Body of pancreas (tissue), 4 donors: Measurements from ENCODE around the gene TGFBR3. TPM values are rescaled to one million over a fixed set of nuclear protein-coding genes. Genes with fewer than 3 reads are reported as not detected.

Experiments
- ATAC-seq: fragments of 150-250 bp; one replicate; pipeline ENCODE4 v1.9.1; 2016
- DNase-seq, 4 donors: peaks; one replicate each; pipeline ENCODE4 v3.0.0-alpha.2; 2019
- H3K27ac ChIP-seq, 4 donors: fragments of 200-600 bp; sonication (generic); 1 replicate in 3 of 4; 2 replicates in 1 of 4; pipeline versions ENCODE4 v1.5.1 to v1.6.1; 2016 to 2019; ENCODE audit warnings: mild to moderate bottlenecking in 1 of 4, mixed read lengths in 1 of 4, moderate library complexity in 1 of 4
- H3K27me3 ChIP-seq, 2 donors: fragments of 200-600 bp; sonication (generic); one replicate each; pipeline ENCODE4 v1.6.0; 2016; ENCODE audit warnings: mild to moderate bottlenecking in 1 of 2
- H3K36me3 ChIP-seq, 2 donors: fragments of 200-600 bp; sonication (generic); replicated peaks in 1 of 2; 2 replicates each; pipeline ENCODE4 v1.5.1; 2016; ENCODE audit warnings: low read depth in 2 of 2; ENCODE audit not compliant: insufficient read depth in 1 of 2
- H3K4me1 ChIP-seq: fragments of 200-600 bp; sonication (generic); one replicate; pipeline ENCODE4 v1.6.0; 2016
- H3K4me3 ChIP-seq, 2 donors: fragments of 200-600 bp; sonication (generic); 1 replicate in 1 of 2; 2 replicates in 1 of 2; pipeline ENCODE4 v1.5.1; 2016 to 2019
- H3K9me3 ChIP-seq, 3 donors: fragments of 200-600 bp; sonication (generic); 1 replicate in 2 of 3; 2 replicates in 1 of 3; pipeline ENCODE4 v1.5.1; 2016
- CTCF ChIP-seq, 7 experiments: fragments of 450-650 bp in 4 of 7; fragments of 200-600 bp in 3 of 7; sonication (generic) in 3 of 7; IDR thresholded peaks; one replicate each; pipeline ENCODE4 v1.5.1; 2016 to 2019; ENCODE audit warnings: antibody characterized with exemption in 7 of 7
- POLR2A ChIP-seq, 3 donors: fragments of 450-650 bp; IDR thresholded peaks; one replicate each; pipeline ENCODE4 v1.6.1; 2016; ENCODE audit warnings: antibody characterized with exemption in 3 of 3, mild to moderate bottlenecking in 2 of 3
- WGBS, 2 donors: methylation state at CpG; one replicate each; pipeline ENCODE4 v1.1.5; 2017; 5-methylcytosine and 5-hydroxymethylcytosine counted together
- intact Hi-C: fragments of 100-400 bp; cut with DNase I; formaldehyde crosslinking; loops from one replicate; pipeline ENCODE4 v1.15.1; 2023
- total RNA-seq, 2 donors: library from RNA; depleted of rRNA; stranded (reverse); fragments of >200 nt; gene quantifications; one replicate each; pipeline ENCODE4 v1.1.0, GENCODE V29; 2016

Gene TGFBR3
- total RNA-seq, result 10 to 100 TPM; 52.4 to 63.6 TPM

DNA sequence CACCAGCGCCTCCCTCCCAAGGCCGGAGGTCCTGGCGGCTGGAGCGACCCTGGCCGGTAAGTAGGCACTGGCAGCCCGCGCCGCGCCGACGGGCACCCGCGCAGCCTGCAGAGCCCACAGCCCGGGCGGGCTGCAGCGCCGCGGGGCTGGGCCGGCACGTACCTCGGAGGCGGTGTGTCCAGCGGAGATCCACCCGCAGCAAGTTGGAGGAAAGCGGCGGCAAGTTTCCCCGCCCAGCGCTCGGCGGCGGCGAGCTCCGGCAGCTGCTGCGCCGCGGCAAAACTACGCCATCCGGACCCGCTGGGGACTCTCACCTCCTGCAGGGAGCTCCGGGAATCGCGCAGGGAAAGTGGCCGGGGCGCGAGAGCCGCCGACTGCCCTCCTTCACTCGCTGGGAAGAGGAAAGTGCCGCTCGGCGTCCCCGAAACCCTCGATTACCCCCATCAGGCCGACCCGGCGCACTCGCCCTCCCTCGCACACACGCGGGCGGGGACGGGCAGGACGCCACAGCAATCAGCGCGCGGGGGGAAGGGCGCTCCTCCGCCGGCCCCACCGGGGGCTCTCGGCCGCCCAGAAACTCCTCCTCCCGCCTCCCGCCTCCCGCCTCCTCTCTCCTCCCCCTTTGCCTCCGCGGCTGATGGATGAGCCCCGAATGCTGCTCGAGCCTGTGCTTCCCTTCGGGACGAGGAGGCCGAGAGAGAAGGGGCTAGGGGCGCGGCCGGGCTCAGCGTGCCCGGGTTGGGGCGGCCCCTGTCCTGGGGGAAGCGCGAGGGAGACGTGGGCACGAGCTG is at the start of gene TGFBR3:
TSS of gene TGFBR3 (minus strand) at position 436 of the 791 bp plus-strand sequence. CDS start 24,620 bp downstream, outside the sequence.
- H3K9me3 ChIP-seq, result no peaks in the 10 kb centered on the region
- TF ChIP-seq CTCF (IDR thresholded peaks at IDR 0.05), result peak; percentile 31 to 77 (median 70)
- TF ChIP-seq POLR2A (IDR thresholded peaks at IDR 0.05), result peak; percentile 78 to 90 (median 88)
- ATAC-seq, result peak; percentile 93
- intact Hi-C loops, result loop anchor here (10.0 kb wide), 2 partner anchors 61 to 161 kb away; no protein-coding TSS in a partner anchor
- H3K27me3 ChIP-seq, result no peaks in the 10 kb centered on the region
- H3K4me1 ChIP-seq, result peaks cover 34% of the 10 kb centered on the region
- 0 to 1% methylated on average over 15 to 85 of the region's 92 CpGs for WGBS, 2 donors
- peak within 1 kb of the TSS; percentile 74 to 97 (median 94) for H3K27ac ChIP-seq
- peak; percentile 91 to 93 (median 92) for DNase-seq
- H3K36me3 ChIP-seq, result no peaks in the 10 kb centered on the region
- H3K4me3 ChIP-seq, result peak within 1 kb of the TSS; percentile 67 to 92

- Histone ChIP-seq H3K36me3 (no peaks in the 10 kb centered on the region), H3K9me3 (no peaks in the 10 kb centered on the region), H3K27me3 (no peaks in the 10 kb centered on the region), H3K27ac (no peak overlapping the region), H3K4me1 (no peaks in the 10 kb centered on the region), H3K4me3 (no peak overlapping the region)
- intact Hi-C loops, result loop anchor here (5.0 kb wide), 1 partner anchor 412 kb away; no protein-coding TSS in a partner anchor
- ATAC-seq (no peak), DNase-seq (peak in 1 of 4 donors; percentile 15)
- TF ChIP-seq POLR2A (IDR thresholded peaks at IDR 0.05) (no peak), CTCF (IDR thresholded peaks at IDR 0.05) (no peak)
- WGBS, 2 donors, result 14 to 16% methylated on average over 2 of the region's 2 CpGs
Measured at GRCh38 chr1:91929250-91929649, 43.3 kb upstream of the TGFBR3 start.

GRCh38 chr1:91928026-91928425 is 42.1 kb upstream of the TGFBR3 start:
- Histone ChIP-seq H3K4me1 (no peaks in the 10 kb centered on the region), H3K9me3 (no peaks in the 10 kb centered on the region), H3K27ac (no peak overlapping the region), H3K4me3 (no peak overlapping the region), H3K27me3 (no peaks in the 10 kb centered on the region), H3K36me3 (no peaks in the 10 kb centered on the region)
- TF ChIP-seq CTCF (IDR thresholded peaks at IDR 0.05), result no peak
- TF ChIP-seq POLR2A (IDR thresholded peaks at IDR 0.05), result no peak
- intact Hi-C loops, result loop anchor here (5.0 kb wide), 1 partner anchor 411 kb away; no protein-coding TSS in a partner anchor
- ATAC-seq, result no peak
- DNase-seq, result no peak
- WGBS, 2 donors, result 68 to 96% methylated on average over 2 of the region's 2 CpGs

DNA sequence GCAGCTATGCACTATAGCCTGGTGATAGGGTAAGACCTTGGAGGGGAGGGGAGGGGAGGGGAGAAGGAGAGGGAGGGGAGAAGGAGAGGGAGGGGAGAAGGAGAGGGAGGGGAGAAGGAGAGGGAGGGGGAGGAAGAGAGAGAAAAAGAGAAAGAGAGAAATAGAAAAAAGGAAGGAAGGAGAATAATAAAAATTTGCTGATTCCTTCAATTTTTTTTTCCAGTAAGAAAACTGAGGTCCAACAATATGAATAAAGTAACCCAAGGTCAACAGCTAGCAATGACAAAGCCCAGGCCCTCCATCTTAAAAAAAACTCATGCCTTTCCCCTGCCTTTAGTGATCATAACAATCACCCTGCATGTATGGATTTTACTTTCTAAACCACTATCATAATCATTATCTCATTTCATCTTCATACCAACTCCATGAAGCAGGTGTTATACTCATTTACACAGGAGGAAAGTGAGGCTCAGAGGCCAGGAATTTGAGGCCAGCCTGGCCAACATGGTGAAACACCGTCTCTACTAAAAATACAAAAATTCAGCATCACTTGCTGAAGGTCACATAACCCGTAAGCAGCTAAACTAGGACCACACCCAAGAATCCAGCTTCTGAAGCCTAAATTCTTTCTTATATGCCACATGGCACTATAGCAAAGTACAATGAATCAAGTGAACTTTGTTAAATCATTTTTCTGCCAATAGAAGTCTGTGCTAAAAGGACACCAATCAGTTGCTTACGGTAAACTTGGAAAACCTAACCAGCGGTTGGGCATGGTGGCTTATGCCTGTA is 39.9 kb upstream of the TGFBR3 start:
- TF ChIP-seq POLR2A (IDR thresholded peaks at IDR 0.05) (no peak), CTCF (IDR thresholded peaks at IDR 0.05) (no peak)
- H3K9me3 ChIP-seq, result no peaks in the 10 kb centered on the region
- no peak overlapping the region for H3K27ac ChIP-seq
- intact Hi-C loops, result loop anchor here (5.0 kb wide), 1 partner anchor 409 kb away; no protein-coding TSS in a partner anchor
- no peak for ATAC-seq
- no peaks in the 10 kb centered on the region for H3K36me3 ChIP-seq
- no peaks in the 10 kb centered on the region for H3K27me3 ChIP-seq
- H3K4me1 ChIP-seq, result no peaks in the 10 kb centered on the region
- no peak overlapping the region for H3K4me3 ChIP-seq
- WGBS, 2 donors, result 88% methylated on average over 4 of the region's 4 CpGs
- no peak for DNase-seq
